ENCODE results near the gene FOXK2. TPM values are rescaled to one million over a fixed set of nuclear protein-coding genes. Genes with fewer than 3 reads are reported as not detected.

Gene FOXK2
- total and polyA plus RNA-seq, 2 of the 8 experiments (the other 6 are each of a cell fraction or from before 2014, with no cell fraction given) = 34.7 to 64.9 TPM

DNA sequence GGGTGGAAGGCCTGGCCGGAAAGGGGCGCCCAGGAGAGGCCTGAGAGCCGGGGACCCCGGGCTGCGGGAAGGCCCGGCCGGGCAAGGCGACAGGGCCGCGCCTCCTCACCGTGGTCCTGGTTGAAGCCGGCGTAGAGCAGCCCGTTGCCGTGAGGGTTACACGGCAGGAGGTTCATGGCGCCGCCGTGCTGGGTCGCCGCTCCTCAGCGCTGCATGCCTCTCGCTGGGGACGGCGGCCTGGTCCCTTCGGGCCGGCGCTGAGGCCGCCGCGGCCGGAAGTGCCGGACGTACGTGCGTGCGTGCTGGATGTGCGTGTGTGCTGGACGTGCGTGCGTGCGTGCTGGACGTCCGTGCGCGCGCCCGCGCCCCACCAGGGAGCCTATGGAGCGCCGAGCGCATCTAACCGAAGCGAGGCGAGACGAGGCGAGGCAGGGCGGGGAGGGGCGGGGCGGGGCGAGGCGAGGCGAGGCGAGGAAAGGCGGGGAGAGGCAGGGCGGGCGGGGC is 128.7 kb downstream of the FOXK2 start, which contains the start of gene WDR45B (continued):
- peak; percentile 79 for TF ChIP-seq SRF (IDR thresholded peaks at IDR 0.05; ENCODE audit: low read depth, low read length)
- TF ChIP-seq PHF8 (conservative IDR thresholded peaks at IDR 0.05; ENCODE audit: low read depth, low read length) = peak; percentile 97
- peak; percentile 56 for TF ChIP-seq TBP (IDR thresholded peaks at IDR 0.05; ENCODE audit: low read depth, low read length)
- TF ChIP-seq, protein P1, sequence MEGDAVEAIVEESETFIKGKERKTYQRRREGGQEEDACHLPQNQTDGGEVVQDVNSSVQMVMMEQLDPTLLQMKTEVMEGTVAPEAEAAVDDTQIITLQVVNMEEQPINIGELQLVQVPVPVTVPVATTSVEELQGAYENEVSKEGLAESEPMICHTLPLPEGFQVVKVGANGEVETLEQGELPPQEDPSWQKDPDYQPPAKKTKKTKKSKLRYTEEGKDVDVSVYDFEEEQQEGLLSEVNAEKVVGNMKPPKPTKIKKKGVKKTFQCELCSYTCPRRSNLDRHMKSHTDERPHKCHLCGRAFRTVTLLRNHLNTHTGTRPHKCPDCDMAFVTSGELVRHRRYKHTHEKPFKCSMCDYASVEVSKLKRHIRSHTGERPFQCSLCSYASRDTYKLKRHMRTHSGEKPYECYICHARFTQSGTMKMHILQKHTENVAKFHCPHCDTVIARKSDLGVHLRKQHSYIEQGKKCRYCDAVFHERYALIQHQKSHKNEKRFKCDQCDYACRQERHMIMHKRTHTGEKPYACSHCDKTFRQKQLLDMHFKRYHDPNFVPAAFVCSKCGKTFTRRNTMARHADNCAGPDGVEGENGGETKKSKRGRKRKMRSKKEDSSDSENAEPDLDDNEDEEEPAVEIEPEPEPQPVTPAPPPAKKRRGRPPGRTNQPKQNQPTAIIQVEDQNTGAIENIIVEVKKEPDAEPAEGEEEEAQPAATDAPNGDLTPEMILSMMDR (IDR thresholded peaks at IDR 0.05; ENCODE audit: control extremely low read depth in 1 of 3, insufficient read depth in 1 of 3, low read depth in 1 of 3, low read length in 3 of 3) = no peak
- TF ChIP-seq RXRA (IDR thresholded peaks at IDR 0.05; ENCODE audit: insufficient read depth, low read depth, low read length) = no peak
- TF ChIP-seq CTBP2 (IDR thresholded peaks at IDR 0.05; ENCODE audit: borderline replicate concordance, insufficient read depth, insufficient read length, low read length) = no peak
- peak in 1 of 2 experiments; percentile 73; a peak in 2 of 4 replicates for TF ChIP-seq SIN3A (conservative IDR thresholded peaks at IDR 0.05 in 1 of 2, IDR thresholded peaks at IDR 0.05 in 1 of 2; ENCODE audit: low read depth in 1 of 2, low read length in 2 of 2)
